H9 (cell line): ENCODE data around the gene LDB2. TPM values are rescaled to one million over a fixed set of nuclear protein-coding genes. Genes with fewer than 3 reads are reported as not detected.
"Not testable (repeated sequence)": the region's sequence is repeated elsewhere in the genome, so short reads cannot be mapped to it uniquely, and the experiment has no call there.

Experiments used
- DNase-seq: peaks from one replicate; pipeline ENCODE4 v3.0.0-alpha.2; 2017
- H2AFZ ChIP-seq: one replicate; pipeline ENCODE4 v1.6.1; 2013; ENCODE audit warnings: mild to moderate bottlenecking, low read length, control low read depth, moderate library complexity
- H2AK5ac ChIP-seq: 2 replicates; pipeline ENCODE4 v1.6.1; 2013; ENCODE audit warnings: low read length, control low read depth, mixed read lengths; ENCODE audit not compliant: insufficient read length
- H2BK120ac ChIP-seq: one replicate; pipeline ENCODE4 v1.6.1; 2013; ENCODE audit warnings: low read depth, mild to moderate bottlenecking, low read length, control low read depth, inconsistent platforms; ENCODE audit not compliant: poor library complexity, severe bottlenecking
- H2BK12ac ChIP-seq: 2 replicates; pipeline ENCODE4 v1.6.1; 2013; ENCODE audit warnings: low read length, control low read depth, mixed read lengths, low read depth; ENCODE audit not compliant: insufficient read length
- H2BK15ac ChIP-seq: 2 replicates; pipeline ENCODE4 v1.6.1; 2013; ENCODE audit warnings: low read depth, low read length, control low read depth
- H2BK20ac ChIP-seq: one replicate; pipeline ENCODE4 v1.6.1; 2013; ENCODE audit warnings: low read depth, mild to moderate bottlenecking, low read length, control low read depth, inconsistent platforms; ENCODE audit not compliant: poor library complexity, severe bottlenecking
- H2BK5ac ChIP-seq: 2 replicates; pipeline ENCODE4 v1.6.1; 2013; ENCODE audit warnings: low read length, control low read depth, mixed read lengths; ENCODE audit not compliant: insufficient read length
- H3K14ac ChIP-seq: 2 replicates; pipeline ENCODE4 v1.6.1; 2013; ENCODE audit warnings: low read length, control low read depth; ENCODE audit not compliant: insufficient read depth
- H3K18ac ChIP-seq: 2 replicates; pipeline ENCODE4 v1.6.1; 2013; ENCODE audit warnings: low read depth, mild to moderate bottlenecking, mixed read lengths, low read length, control low read depth; ENCODE audit not compliant: insufficient read length
- H3K23ac ChIP-seq: 2 replicates; pipeline ENCODE4 v1.6.1; 2013; ENCODE audit warnings: low read length, control low read depth, mixed read lengths, low read depth; ENCODE audit not compliant: insufficient read length
- H3K23me2 ChIP-seq: 2 replicates; pipeline ENCODE4 v1.6.1; 2013; ENCODE audit warnings: low read depth, mild to moderate bottlenecking, mixed read lengths, low read length, control low read depth; ENCODE audit not compliant: insufficient read length, poor library complexity, severe bottlenecking
- H3K27ac ChIP-seq: 2 replicates; pipeline ENCODE4 v1.5.1; 2013; ENCODE audit warnings: low read length, control low read depth, mixed read lengths, low read depth; ENCODE audit not compliant: insufficient read length
- H3K27me3 ChIP-seq: 2 replicates; pipeline ENCODE4 v1.6.1; 2013; ENCODE audit warnings: low read length, control low read depth, inconsistent platforms; ENCODE audit not compliant: insufficient read depth
- H3K4ac ChIP-seq: 2 replicates; pipeline ENCODE4 v1.6.1; 2013; ENCODE audit warnings: low read depth, mild to moderate bottlenecking, control low read depth, inconsistent platforms, low read length, moderate library complexity
- H3K4me1 ChIP-seq: 2 replicates; pipeline ENCODE4 v1.6.1; 2013; ENCODE audit warnings: low read length, control low read depth, inconsistent platforms; ENCODE audit not compliant: insufficient read depth
- H3K4me2 ChIP-seq: 2 replicates; pipeline ENCODE4 v1.6.1; 2013; ENCODE audit warnings: low read length, control low read depth, mixed read lengths; ENCODE audit not compliant: insufficient read length, insufficient read depth
- H3K56ac ChIP-seq: 2 replicates; pipeline ENCODE4 v1.6.1; 2013; ENCODE audit warnings: low read depth, mild to moderate bottlenecking, mixed read lengths, low read length, control low read depth; ENCODE audit not compliant: insufficient read length
- H3K79me1 ChIP-seq: 2 replicates; pipeline ENCODE4 v1.6.1; 2013; ENCODE audit warnings: low read depth, mild to moderate bottlenecking, moderate library complexity, low read length, control low read depth, inconsistent platforms; ENCODE audit not compliant: insufficient read depth, poor library complexity, severe bottlenecking
- H3K79me2 ChIP-seq: 2 replicates; pipeline ENCODE4 v1.6.1; 2013; ENCODE audit warnings: low read length, control low read depth, inconsistent platforms; ENCODE audit not compliant: insufficient read depth
- H3K9ac ChIP-seq: 2 replicates; pipeline ENCODE4 v1.6.1; 2013; ENCODE audit warnings: low read length, control low read depth, mixed read lengths; ENCODE audit not compliant: insufficient read length; ENCODE audit errors: extremely low read depth
- H3K9me3 ChIP-seq: one replicate; pipeline ENCODE4 v1.6.1; 2013; ENCODE audit warnings: low read depth, low read length, inconsistent platforms; ENCODE audit not compliant: control insufficient read depth
- H3T11ph ChIP-seq: one replicate; pipeline ENCODE4 v1.6.1; 2013; ENCODE audit warnings: mild to moderate bottlenecking, low read length, control low read depth, inconsistent platforms
- H4K20me1 ChIP-seq: one replicate; pipeline ENCODE4 v1.6.1; 2013; ENCODE audit not compliant: control insufficient read depth, insufficient read length, insufficient read depth
- H4K5ac ChIP-seq: 2 replicates; pipeline ENCODE4 v1.6.1; 2013; ENCODE audit warnings: low read depth, mild to moderate bottlenecking, mixed read lengths, low read length, control low read depth; ENCODE audit not compliant: insufficient read length
- H4K8ac ChIP-seq: replicated peaks from 2 replicates; pipeline ENCODE4 v1.6.1; 2013; ENCODE audit warnings: low read length, control low read depth, mixed read lengths, low read depth; ENCODE audit not compliant: insufficient read length
- H4K91ac ChIP-seq: 2 replicates; pipeline ENCODE4 v1.6.1; 2013; ENCODE audit warnings: low read depth, mild to moderate bottlenecking, moderate library complexity, mixed read lengths, low read length, control low read depth; ENCODE audit not compliant: insufficient read length
- H3K27ac Mint-ChIP-seq, 3 experiments: 2 replicates in 2 of 3; 3 replicates in 1 of 3; pipeline ENCODE4 v1.8.0; 2020 to 2021; ENCODE audit warnings: mixed read lengths in 3 of 3, mild to moderate bottlenecking in 1 of 3, moderate library complexity in 1 of 3
- H3K27me3 Mint-ChIP-seq: 2 replicates; pipeline ENCODE4 v1.8.0; 2021; ENCODE audit warnings: low read depth, mild to moderate bottlenecking, moderate library complexity, mixed read lengths
- H3K36me3 Mint-ChIP-seq, 3 experiments: 2 replicates in 2 of 3; 3 replicates in 1 of 3; pipeline ENCODE4 v1.8.0; 2020 to 2021; ENCODE audit warnings: low read depth in 3 of 3, mixed read lengths in 3 of 3; ENCODE audit not compliant: insufficient read depth in 1 of 3
- H3K4me1 Mint-ChIP-seq, 2 experiments: 2 replicates each; pipeline ENCODE4 v1.8.0; 2020; ENCODE audit warnings: mixed read lengths in 2 of 2
- H3K4me3 Mint-ChIP-seq, 2 experiments: 2 replicates in 1 of 2; 3 replicates in 1 of 2; pipeline ENCODE4 v1.8.0; 2020 to 2021; ENCODE audit warnings: mild to moderate bottlenecking in 2 of 2, mixed read lengths in 2 of 2, moderate library complexity in 1 of 2
- H3K9me3 Mint-ChIP-seq, 2 experiments: 2 replicates in 1 of 2; 3 replicates in 1 of 2; pipeline ENCODE4 v1.8.0; 2020; ENCODE audit warnings: mild to moderate bottlenecking in 2 of 2, mixed read lengths in 2 of 2, moderate library complexity in 1 of 2
- CTCF ChIP-seq: fragments of 200-600 bp; sonication (generic); conservative IDR thresholded peaks from 3 replicates; pipeline ENCODE4 v1.8.0; 2021; ENCODE audit warnings: antibody characterized with exemption, mild to moderate bottlenecking
- WGBS: extraction: QIAGEN DNeasy Blood & Tissue Kit; methylation state at CpG from one replicate; pipeline ENCODE4 v1.1.7; 2013; ENCODE audit warnings: missing lambda C conversion rate, low lambda C conversion rate, mixed read lengths; ENCODE audit not compliant: insufficient read length; ENCODE audit errors: extremely low coverage; 5-methylcytosine and 5-hydroxymethylcytosine counted together
- total RNA-seq: library from RNA; stranded (reverse); gene quantifications from 2 replicates; pipeline ENCODE4 v1.2.1, GENCODE V29; 2021

The LDB2 gene
- total RNA-seq, 1 experiment from 2014 or later = 22.5 TPM

DNA sequence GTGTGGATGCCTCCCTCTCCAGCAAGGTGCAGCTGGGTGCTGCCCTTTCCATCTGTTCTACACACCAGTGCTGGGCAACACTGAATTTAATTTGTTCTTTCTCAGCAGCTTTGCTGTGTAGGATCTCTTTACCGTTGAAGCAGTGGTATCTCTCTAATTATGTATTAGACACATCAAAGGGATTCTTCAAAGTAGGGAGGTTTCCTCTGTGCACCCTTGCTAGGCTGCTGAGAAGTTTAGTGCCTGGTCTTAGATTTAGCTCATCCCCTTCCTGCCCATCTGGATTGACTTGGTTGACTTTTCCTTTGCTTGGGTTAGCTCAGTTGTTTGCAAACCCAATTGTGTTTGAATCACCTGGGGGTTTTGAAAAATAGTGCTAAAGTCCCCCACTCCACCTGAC is 27.8 kb upstream of the LDB2 start:
- Histone ChIP-seq H4K5ac (no peak overlapping the region), H3K18ac (no peak overlapping the region), H2BK5ac (no peak overlapping the region), H2BK12ac (no peak overlapping the region), H3K23me2 (no peaks in the 10 kb centered on the region), H3K27ac (no peak overlapping the region), H3K9me3 (no peaks in the 10 kb centered on the region), H2BK15ac (no peak overlapping the region), H2BK20ac (no peak overlapping the region), H2AK5ac (no peak overlapping the region), H3K4ac (no peak overlapping the region), H3K9ac (no peak overlapping the region), H3K23ac (no peak overlapping the region), H3K14ac (no peak overlapping the region), H3K4me2 (no peak overlapping the region), H3T11ph (no peak overlapping the region), H4K91ac (no peak overlapping the region), H3K79me2 (no peaks in the 10 kb centered on the region), H3K56ac (no peak overlapping the region), H3K27me3 (no peaks in the 10 kb centered on the region), H3K79me1 (no peaks in the 10 kb centered on the region), H3K4me1 (peaks cover 10% of the 10 kb centered on the region; the same call in 1 of the 2 replicates), H2AFZ (no peak overlapping the region), H4K8ac (no peak overlapping the region), H2BK120ac (no peak overlapping the region), H4K20me1 (no peaks in the 10 kb centered on the region)
- Mint-ChIP-seq H3K4me1 (peaks cover 25 to 33% of the 10 kb centered on the region in 2 experiments), H3K27me3 (no peaks in the 10 kb centered on the region), H3K4me3 (no peak overlapping the region), H3K27ac (no peak overlapping the region), H3K9me3 (no peaks in the 10 kb centered on the region), H3K36me3 (no peaks in the 10 kb centered on the region)
- TF ChIP-seq CTCF = no peak
- DNase-seq = no peak
- WGBS = no CpG with 5 or more reads among the region's 1 CpG

- peak overlapping the region; percentile 59 to 97 (median 85) for H3K27ac Mint-ChIP-seq
- peak overlapping the region; percentile 73 for H3K27ac ChIP-seq
Measured at GRCh38 chr4:16918716-16919115, 20.3 kb upstream of the LDB2 start.

More at GRCh38 chr4:16918716-16919115, 20.3 kb upstream of the LDB2 start:
- H3K23ac ChIP-seq, H3T11ph ChIP-seq, H2BK12ac ChIP-seq, H2BK15ac ChIP-seq, H4K5ac ChIP-seq, H3K9me3 Mint-ChIP-seq, H3K23me2 ChIP-seq, H3K9me3 ChIP-seq, H3K79me1 ChIP-seq, H2BK120ac ChIP-seq, H3K56ac ChIP-seq, H4K91ac ChIP-seq, H3K79me2 ChIP-seq, H3K14ac ChIP-seq, H2AK5ac ChIP-seq, H2BK20ac ChIP-seq, H4K8ac ChIP-seq, H2BK5ac ChIP-seq, H3K27me3 Mint-ChIP-seq, H3K4me1 ChIP-seq, H3K27me3 ChIP-seq, H2AFZ ChIP-seq, H3K9ac ChIP-seq, H3K4ac ChIP-seq, H4K20me1 ChIP-seq, H3K36me3 Mint-ChIP-seq: not testable (repeated sequence)
- Histone ChIP-seq H3K4me2 (peak overlapping the region; percentile 31), H3K18ac (peak overlapping the region; percentile 34)
- no CpG with 5 or more reads among the region's 4 CpGs for WGBS
- Mint-ChIP-seq H3K4me1 (peaks cover 27 to 37% of the 10 kb centered on the region in 2 experiments), H3K4me3 (peak overlapping the region; percentile 54 to 57; a peak in 4 of 5 replicates)
- DNase-seq = peak; percentile 88
